GM19023 (cell line): ENCODE data around the gene RBFA.
"Not testable (repeated sequence)": the region's sequence is repeated elsewhere in the genome, so short reads cannot be mapped to it uniquely, and the experiment has no call there.

Experiments used
- ATAC-seq: cut with Tn5 transposase; IDR thresholded peaks from one replicate; pipeline ENCODE4 v1.9.1; 2021; ENCODE audit warnings: mild to moderate bottlenecking, moderate library complexity; ENCODE audit not compliant: unreplicated experiment

RBFA gene

GRCh38 chr18:80027719-80028118 is 6.5 kb upstream of the RBFA start:
- not testable (repeated sequence) for ATAC-seq

GRCh38 chr18:80029690-80030089 is 4.5 kb upstream of the RBFA start:
- no peak for ATAC-seq

- peak; percentile 58 for ATAC-seq
These were observed 810 bp upstream of the RBFA start for GRCh38 chr18:80033181-80034067.

GRCh38 chr18:80034852-80035406 is 695 bp downstream of the RBFA start:
- ATAC-seq = no peak

DNA sequence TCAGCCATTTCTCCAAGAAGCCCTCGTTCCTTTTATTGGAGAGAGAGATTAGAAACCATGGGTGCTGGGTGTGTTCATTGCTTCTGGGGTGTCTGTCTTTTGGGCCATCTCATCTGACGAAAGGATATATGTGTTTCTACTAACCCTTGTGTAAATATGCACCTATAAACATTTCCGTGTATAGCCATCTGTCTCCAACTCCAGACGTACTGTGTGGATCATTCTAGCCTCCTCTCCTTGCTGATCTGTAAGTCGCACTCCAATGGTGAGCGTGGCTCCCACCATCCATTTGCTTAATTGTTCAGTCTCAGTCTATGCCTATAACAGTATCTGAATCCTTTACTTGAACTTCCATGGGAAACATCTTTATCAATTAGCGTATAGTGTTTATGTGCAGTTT is 1.8 kb downstream of the RBFA start:
- no peak for ATAC-seq

DNA sequence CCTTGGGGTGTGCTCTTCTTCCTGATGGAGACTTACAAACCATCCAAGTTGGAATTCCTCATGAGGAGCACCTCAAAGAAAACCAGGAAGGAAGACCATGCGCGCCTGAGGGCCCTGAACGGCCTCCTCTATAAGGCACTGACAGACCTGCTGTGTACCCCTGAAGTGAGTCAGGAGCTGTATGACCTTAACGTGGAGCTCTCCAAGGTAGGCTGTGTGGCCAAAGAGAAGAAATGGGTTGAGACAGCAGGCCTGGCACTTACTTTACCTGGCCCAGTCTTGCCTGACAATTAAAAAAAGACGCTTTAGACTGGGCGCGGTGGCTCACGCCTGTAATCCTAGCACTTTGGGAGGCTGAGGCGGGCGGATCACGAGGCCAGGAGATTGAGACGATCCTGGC is 3.1 kb downstream of the RBFA start:
- ATAC-seq = no peak

DNA sequence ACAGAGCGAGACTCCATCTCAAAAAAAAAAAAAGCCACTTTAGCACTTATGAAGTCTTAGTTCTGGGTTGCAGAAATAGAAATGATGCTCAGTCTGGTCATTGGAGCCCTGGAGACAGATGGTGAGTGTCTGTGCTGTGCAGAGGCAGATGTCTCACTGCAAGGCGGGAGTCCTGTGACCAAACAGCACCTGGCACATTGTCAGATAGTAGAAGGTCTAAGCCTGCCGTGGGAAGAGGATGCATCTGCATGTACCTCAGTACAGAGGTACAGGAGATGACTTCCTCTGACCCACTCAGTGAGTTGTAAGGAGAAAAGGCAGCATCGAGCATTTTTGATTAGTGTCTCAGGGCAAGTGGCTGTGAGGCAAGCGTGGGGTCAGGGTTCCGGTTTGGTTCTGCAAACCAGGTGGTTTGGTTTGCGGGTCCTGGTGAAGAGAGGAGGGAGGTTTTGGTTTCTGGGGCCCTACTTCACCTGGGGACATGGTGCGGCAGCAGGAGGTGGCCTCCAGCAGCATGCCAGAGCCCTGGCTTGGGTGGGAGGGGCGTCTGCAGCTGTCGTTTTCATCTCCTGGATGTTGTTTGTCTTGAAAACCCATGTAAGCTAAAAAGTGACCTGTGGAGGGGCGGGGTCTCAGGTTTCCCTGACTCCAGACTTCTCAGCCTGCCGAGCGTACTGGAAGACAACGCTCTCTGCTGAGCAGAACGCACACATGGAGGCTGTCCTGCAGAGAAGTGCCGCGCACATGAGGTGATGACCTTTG is 3.8 kb downstream of the RBFA start:
- ATAC-seq = no peak

DNA sequence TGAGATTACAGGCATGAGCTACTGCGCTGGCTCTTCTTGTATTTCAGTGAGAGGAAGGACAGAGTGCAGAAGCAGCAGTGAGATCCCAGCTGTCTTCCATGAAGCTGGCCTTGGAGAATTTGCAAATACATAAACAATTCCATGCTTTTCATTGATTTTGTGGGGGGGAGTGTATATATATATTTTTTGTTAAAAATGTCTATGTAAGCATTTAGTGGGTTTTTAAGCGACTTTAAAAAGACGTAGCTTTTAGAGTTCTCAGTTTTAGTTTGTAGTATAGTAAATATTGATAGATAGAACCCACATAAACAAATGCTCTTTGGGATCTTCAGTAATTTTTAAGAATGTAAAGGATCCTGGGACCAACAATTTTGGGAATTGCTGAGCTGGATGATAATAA is 6.3 kb downstream of the RBFA start:
- no peak for ATAC-seq

- ATAC-seq = no peak
These were observed 7.2 kb downstream of the RBFA start for GRCh38 chr18:80041424-80041823.

DNA sequence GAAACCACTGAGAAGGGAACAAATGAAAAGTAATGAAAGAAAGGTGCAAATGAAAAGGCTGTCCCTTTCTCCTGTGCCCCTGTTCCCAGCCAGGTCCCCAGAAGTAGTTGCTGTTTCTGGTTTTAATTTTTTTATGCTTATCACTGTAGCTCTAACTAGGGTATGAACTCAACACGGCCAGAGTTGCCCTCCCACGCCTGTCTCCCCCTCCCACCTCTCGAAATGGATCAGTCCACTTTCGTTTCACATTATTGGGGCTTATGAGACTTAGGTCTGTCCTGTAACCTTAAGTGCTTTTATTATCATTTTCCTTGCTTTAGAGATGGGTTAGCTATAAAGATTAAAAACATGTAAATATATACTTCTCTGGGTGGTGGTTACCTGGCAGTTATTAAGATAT is 8.6 kb downstream of the RBFA start:
- no peak for ATAC-seq

- ATAC-seq = no peak
These were observed 9.8 kb downstream of the RBFA start for GRCh38 chr18:80044072-80044471.

DNA sequence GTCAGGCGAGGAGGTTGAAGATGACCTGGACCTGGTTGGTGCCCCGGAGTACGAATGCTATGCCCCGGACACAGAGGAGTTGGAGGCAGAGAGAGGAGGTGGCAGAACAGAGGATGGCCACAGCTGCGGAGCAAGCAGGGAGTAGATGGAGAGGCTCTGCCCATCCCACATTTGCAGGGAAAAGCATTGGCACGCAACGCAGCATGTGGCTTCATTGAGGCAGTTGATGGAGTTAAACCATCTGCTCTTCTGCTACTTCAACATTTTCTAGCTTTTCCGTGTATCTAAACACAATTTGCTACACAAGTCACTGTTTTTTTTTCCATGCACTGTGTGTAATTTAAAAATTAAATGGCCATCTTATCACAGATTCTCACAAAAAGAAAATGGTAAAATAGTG is 11.8 kb downstream of the RBFA start:
- no peak for ATAC-seq

DNA sequence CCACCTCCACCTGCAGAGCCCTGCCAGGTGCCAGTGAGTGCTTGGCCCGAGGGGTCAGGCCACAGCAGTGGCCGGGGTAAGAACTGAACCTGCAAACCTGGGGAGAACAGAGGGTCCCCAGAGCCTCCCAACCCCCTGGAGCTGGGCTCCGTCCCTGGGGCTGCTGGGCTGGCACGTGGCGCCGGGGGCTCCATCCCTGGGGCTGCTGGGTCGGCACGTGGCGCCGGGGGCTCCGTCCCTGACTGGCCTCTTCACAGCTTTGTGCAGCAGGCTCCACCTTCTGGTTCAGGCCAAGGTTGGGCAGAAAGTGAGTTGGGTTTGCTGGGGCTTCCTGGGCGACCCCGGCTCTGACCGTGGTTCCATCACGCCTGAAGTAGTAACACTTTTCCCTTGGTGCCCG is 12.2 kb downstream of the RBFA start:
- ATAC-seq = no peak

DNA sequence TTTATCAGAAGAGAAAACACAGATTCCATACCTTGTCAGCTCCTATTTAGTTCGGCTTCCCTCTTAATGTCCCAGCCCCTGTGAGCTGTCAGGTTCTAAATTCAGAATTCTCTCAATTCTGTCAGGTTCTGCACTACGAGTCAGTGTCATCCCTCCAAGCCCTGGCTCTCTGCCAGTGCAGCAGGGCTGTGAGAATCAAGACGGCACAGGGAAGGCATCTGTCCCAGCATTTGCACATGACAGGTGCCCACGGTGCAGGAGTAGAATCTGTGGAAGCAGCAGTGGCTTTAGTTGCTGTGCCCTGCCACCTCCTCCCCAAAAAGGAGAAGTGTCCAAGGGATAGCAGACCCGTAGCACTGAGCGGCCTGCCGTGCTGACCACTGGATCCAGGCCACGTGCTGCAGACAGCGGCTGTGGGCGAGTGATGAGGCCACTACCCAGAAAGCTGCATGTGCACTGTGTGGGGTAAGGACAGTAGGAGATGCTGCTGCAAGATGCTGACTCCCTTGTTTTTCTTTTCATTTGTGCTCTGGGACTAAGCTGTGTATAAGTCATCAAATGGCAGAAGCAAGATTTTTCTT is 12.8 kb downstream of the RBFA start:
- ATAC-seq = no peak

DNA sequence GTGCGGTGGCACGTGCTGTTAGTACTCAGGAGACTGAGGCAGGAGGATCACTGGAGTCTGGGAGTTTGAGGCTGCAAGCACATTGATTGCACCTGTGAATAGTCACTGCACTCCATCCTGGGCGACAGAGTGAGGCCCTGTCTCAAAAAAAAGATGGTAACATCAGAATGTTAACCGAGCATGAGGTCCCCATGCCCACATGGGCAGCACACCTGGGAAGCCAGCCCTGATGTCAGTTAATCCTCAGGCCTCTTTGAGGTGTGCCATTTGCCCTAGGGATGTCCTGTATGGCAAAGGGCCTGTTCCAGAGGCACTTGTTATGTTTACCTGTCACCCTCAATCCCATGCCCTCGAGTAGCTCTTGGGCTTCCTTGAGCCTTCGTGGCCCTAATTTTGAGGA is 16.6 kb downstream of the RBFA start:
- no peak for ATAC-seq

GRCh38 chr18:80056095-80056494 is 21.9 kb downstream of the RBFA start:
- no peak for ATAC-seq

DNA sequence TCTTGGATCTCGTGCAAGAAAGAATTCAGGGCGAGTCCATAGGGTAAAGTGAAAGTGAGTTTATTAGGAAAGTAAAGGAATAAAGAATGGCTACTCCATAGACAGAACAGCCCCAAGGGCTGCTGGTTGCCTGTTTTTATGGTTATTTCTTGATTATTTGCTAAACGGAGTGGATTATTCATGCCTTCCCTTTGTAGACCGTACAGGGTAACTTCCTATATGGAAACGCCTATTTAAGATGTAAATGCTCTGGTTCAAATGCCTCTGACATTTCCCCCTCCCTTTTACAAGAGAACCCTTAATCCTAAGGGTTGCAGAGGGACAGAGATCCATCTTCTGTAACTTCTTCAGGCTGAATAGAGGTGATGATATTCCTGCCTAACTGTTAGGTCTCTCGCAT is 25.7 kb downstream of the RBFA start:
- no peak for ATAC-seq

DNA sequence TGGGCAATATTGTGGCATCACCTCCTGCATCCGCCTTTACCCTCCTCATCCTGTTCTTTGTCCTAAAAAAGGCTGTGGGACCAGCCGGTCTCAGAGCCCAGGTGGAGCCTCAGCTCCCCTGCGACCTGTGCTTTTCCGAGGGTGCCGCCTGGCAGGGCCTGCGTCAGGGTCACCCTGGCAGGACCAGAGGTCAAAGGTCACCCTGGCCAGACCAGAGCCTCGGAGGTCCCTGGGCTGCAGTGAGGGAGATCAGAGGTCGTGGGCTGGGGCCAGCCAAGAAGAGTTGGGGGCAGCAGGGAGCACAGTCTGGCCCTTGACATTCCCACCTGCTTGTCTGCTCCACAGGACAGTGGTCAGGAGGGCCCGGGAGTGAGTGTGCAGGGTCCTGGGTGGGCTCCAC is 31.5 kb downstream of the RBFA start:
- ATAC-seq = no peak

- no peak for ATAC-seq
These were observed 33.1 kb downstream of the RBFA start for GRCh38 chr18:80067321-80067720.

DNA sequence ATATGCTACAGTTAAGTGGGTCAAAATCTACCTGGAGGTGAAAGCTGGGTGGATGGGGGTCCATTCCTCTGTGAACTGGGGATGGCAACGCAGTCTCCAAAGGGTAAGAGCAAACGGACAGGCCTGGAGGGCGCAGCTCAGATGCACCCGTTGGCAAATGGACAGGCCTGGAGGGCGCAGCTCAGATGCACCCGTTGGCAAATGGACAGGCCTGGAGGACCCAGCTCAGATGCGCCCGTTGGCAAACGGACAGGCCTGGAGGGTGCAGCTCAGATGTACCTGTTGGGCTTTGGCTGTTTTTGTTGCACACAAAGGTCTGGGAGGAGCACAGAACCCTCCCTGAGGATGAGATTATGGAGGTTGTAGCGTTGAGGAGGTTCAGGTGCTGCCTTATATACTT is 33.7 kb downstream of the RBFA start:
- ATAC-seq = no peak

GRCh38 chr18:80068571-80069272 is 34.5 kb downstream of the RBFA start:
- no peak for ATAC-seq
